G401 (cell line): ENCODE measurements around the gene MDGA2. TPM values are rescaled to one million over a fixed set of nuclear protein-coding genes. Genes with fewer than 3 reads are reported as not detected.
"Not testable (repeated sequence)": the region's sequence is repeated elsewhere in the genome, so short reads cannot be mapped to it uniquely, and the experiment has no call there.

Experiments used
- DNase-seq: peaks from one replicate; pipeline ENCODE4 v3.0.0-alpha.2; 2015; ENCODE audit warnings: low spot score
- in situ Hi-C: cut with HindIII; loops from 2 replicates; pipeline ENCODE4 v1.10.0; 2016; ENCODE audit warnings: low sequenced_read_pairs, mixed read lengths
- total RNA-seq: library from RNA; depleted of rRNA; stranded (reverse); fragments of >200 nt; shearing (Covaris generic); gene quantifications from 2 replicates; pipeline ENCODE4 v1.2.3, GENCODE V29; 2014

The MDGA2 gene
- total RNA-seq, 1 experiment from 2014 or later: not detected

GRCh38 chr14:47057364-47057763 is 618.0 kb downstream of the MDGA2 start:
- no peak for DNase-seq
- in situ Hi-C loops: no loop called here

DNA sequence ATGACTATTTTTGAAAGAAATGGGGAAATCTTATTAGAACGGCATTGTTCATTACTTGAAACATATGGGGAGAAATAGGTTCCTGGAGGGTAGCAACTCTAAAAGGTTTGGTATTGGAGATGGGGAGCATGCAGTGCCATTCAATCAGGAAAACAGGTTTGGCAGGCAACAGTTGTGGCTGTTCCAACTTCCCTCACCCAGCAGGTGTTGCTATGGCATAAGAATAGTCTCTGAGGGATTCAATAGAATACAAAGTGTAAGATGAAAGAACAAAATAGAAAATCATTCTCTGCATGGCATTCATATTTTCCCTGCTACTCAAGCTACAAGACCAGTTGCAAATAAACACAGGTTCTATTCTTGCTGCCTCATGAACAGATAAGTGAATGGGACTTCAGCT is 630.6 kb downstream of the MDGA2 start:
- DNase-seq: peak; percentile 33
- in situ Hi-C loops: no loop called here

GRCh38 chr14:47040550-47040949 is 634.9 kb downstream of the MDGA2 start:
- no peak for DNase-seq
- in situ Hi-C loops: no loop called here

DNA sequence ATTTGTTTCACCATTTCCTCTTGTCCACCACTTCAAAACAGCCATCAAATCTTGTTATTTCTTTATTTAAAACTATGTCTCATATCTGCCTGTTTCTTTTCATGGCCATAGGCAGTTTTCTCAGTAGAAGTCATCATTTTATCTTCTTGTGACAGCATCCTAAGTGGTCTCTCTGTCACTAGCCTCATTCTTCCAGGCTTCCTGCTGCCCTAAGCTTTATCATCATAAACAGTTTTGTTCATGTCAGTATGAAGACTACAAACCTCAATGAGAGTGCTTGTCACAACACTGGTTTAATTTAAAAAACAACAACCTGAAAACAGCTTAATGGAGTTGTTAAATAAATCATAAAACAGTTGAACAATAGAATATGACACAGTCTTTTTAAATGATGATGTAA is 636.1 kb downstream of the MDGA2 start:
- in situ Hi-C loops: no loop called here

GRCh38 chr14:47022721-47023120 is 652.7 kb downstream of the MDGA2 start:
- DNase-seq: no peak
- in situ Hi-C loops: no loop called here

More for the DNA sequence above, 636.1 kb downstream of the MDGA2 start:
- DNase-seq: no peak

- in situ Hi-C loops: no loop called here
- DNase-seq: no peak
Observed at GRCh38 chr14:47020500-47020899, 654.9 kb downstream of the MDGA2 start.

DNA sequence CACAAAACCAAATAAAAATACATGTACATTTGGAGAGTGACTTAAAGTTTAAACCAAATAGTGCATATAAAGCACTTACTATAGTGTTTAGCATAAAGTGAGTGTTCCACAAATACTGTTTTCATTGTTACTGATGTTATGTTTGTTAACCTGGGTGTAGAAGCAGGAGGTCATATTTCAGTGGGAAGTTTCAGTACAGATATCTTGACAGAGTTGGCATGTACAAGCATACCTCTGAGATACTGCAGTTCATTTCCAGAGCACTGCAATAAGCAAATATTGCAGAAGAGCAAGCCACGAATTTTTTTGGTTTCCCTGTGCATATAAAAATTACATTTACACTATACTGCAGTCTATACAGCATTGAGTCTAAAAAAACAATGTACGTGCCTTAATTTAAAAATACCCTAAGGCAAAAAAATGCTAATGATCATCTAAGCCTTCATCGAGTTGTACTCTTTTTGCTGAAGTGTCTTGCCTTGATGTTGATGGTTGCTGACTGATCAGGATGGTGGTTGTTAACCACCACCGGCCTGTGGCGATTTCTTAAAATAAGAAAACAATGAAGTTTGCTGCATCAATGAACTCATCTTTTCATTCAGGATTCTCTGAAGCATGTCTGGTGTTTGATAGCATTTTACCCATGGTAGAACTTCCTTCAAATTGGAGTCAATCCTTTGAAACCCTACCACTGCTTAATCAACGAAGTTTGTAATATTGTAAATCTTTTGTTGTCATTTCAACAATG is 662.7 kb downstream of the MDGA2 start:
- in situ Hi-C loops: no loop called here

DNA sequence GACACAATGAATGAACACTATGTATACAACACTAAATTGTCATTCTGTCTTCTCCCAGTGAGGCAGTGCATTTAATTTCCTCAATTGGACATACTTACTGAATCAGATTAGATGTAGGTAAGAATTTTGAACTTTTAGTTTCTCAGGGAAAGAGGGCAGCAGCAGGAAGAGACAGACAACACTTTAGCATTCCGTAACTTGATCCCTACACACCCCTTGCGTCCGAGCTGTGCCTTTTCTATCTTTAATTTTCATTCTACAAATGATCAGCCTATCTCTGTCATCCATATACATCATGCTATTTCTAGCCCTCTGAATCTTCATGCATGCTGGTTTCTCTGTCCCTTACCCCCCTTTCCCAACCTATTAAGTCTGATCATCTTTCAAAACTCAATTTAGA is 665.8 kb downstream of the MDGA2 start:
- in situ Hi-C loops: no loop called here
- DNase-seq: no peak

More for the DNA sequence above, 662.7 kb downstream of the MDGA2 start:
- no peak for DNase-seq

- in situ Hi-C loops: no loop called here
- no peak for DNase-seq
Observed at GRCh38 chr14:47008732-47009131, 666.7 kb downstream of the MDGA2 start.

- in situ Hi-C loops: no loop called here
- DNase-seq: no peak
Observed at GRCh38 chr14:46999661-47000060, 675.7 kb downstream of the MDGA2 start.

GRCh38 chr14:46989566-46989965 is 685.8 kb downstream of the MDGA2 start:
- in situ Hi-C loops: no loop called here
- no peak for DNase-seq

DNA sequence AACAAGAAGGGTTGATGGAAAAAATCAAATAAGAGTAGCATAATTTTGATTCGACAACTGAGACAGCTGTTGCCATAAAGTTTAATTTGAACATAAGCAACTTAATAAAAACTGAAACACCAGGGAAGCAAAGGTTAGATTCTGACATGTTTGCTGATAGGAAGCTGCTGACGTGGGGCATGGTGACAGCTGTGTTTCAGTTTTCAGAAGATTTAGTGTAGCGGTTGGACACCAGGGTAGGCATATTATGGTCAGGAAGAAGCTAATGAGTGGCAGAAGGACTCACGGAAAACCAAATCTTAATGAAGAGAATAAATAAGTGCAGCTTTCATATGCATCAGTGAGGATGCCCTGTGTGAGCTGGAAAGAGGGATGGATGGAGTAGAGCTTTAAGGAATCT is 687.1 kb downstream of the MDGA2 start:
- no peak for DNase-seq
- in situ Hi-C loops: no loop called here

DNA sequence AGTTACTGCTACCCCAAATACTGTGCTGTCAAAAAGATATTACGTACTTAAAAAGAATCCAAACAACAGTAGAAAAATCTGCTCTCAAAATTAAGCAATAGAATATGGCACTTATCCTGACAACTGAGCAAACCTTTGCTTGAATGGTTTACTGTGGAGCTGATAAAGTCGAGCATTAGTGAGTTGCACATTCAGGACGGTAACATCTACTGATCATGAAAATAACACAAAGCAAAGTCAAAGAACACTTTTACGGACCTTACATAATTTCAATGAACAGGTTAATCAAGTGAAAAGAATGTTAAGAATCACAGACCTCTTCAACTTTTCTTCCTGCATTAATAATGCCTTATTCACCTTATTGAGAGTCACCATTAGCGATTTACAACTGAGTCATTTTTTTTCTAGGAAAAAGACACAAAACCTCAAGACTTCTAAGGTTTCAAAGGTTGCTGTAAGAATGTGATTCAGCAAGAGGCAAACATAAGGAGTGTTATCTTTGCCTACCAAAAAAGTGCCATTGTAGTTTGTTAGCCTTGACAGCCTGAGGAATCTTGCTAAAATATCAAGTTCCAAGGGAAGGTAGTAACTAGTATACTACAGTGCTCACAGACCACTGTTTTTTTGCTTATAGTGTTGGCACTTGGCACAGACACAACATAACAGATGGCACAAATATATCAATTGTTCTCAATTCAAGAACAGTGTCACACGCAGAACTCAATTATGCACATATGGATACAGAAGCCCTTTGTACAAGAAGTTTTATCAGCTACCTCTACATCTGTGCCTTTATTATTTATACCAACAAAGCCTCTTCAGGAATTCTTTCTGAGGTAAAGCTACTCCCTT is 689.6 kb downstream of the MDGA2 start:
- no peak for DNase-seq
- in situ Hi-C loops: no loop called here

- no peak for DNase-seq
Observed at GRCh38 chr14:46973295-46973694, 702.1 kb downstream of the MDGA2 start.

DNA sequence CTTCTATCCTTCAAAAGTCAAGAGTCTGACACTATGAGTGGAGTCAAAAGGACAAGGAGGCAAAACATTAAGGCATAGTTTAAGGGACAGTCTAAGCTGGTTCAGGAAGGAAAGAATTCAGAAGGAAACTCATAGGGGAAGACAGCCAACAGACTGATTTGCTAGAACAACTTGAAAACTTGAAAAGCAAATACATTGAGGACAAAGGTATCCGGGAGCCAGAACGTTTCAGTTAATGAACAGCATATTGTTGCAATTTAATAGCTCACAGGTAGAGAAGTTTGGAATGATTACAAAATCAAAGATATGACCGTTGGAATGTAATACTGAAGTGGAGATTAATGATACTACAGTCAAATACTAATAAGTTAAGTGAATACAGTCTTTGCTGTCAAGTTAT is 711.0 kb downstream of the MDGA2 start:
- in situ Hi-C loops: no loop called here
- DNase-seq: no peak

More at GRCh38 chr14:46973295-46973694, 702.1 kb downstream of the MDGA2 start:
- in situ Hi-C loops: no loop called here

- no peak for DNase-seq
- in situ Hi-C loops: no loop called here
Observed at GRCh38 chr14:46951103-46951502, 724.3 kb downstream of the MDGA2 start.

GRCh38 chr14:46940611-46941010 is 734.8 kb downstream of the MDGA2 start:
- in situ Hi-C loops: no loop called here
- no peak for DNase-seq

DNA sequence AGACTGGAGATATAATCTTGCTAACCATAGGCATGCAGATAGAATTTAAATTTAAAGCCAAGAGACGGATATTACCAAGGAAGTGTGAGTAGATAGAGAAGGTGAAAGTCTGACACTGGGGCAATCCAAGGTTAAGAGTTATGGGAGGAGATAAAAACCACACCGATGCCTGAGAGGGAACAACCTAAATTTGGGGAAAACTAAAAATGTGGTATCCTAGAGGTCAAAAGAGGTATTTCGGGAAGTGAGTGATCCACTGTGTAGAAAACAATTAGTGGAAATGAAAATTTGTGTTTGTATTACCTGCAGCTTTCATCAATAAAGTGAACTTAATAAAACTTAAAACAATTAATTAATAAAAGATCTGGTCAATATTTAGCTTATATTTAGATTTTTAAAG is 754.9 kb downstream of the MDGA2 start:
- DNase-seq: no peak
- in situ Hi-C loops: no loop called here

GRCh38 chr14:46915539-46915938 is 759.9 kb downstream of the MDGA2 start:
- DNase-seq, in situ Hi-C loops: not testable (repeated sequence)

- in situ Hi-C loops: no loop called here
- no peak for DNase-seq
Observed at GRCh38 chr14:46902837-46903236, 772.6 kb downstream of the MDGA2 start.
